WTC11 (cell line): ENCODE data around the gene HOXB5. TPM values are rescaled to one million over a fixed set of nuclear protein-coding genes. Genes with fewer than 3 reads are reported as not detected.

Experiments
- ATAC-seq: fragments of 200-7000 bp; cut with Tn5 transposase; 2 replicates; pipeline ENCODE4 v1.10.0; 2021; ENCODE audit warnings: mild to moderate bottlenecking, moderate library complexity
- CTCF ChIA-PET: fragments of 300-600 bp; sonication (Branson Sonifier 250); formaldehyde crosslinking; loops from one replicate; lab custom pipeline; 2021; ENCODE audit warnings: antibody characterized with exemption; lab: Charles Lee
- POLR2A ChIA-PET: fragments of 350-600 bp; sonication (Branson Sonifier 250); formaldehyde crosslinking; loops from one replicate; lab custom pipeline; 2021; ENCODE audit warnings: antibody characterized with exemption; lab: Charles Lee
- DNase-seq: peaks from one replicate; pipeline ENCODE4 v3.0.0; 2021; ENCODE audit warnings: low spot score
- H3K27ac Mint-ChIP-seq: 2 replicates; pipeline ENCODE4 v1.8.0; 2021; ENCODE audit warnings: mixed read lengths
- H3K27me3 Mint-ChIP-seq: 2 replicates; pipeline ENCODE4 v1.8.0; 2021; ENCODE audit warnings: low read depth, mild to moderate bottlenecking, moderate library complexity, mixed read lengths
- H3K36me3 Mint-ChIP-seq: 2 replicates; pipeline ENCODE4 v1.8.0; 2021; ENCODE audit warnings: mixed read lengths
- H3K4me1 Mint-ChIP-seq: 2 replicates; pipeline ENCODE4 v1.8.0; 2022; ENCODE audit warnings: mixed read lengths
- H3K4me3 Mint-ChIP-seq: 2 replicates; pipeline ENCODE4 v1.8.0; 2021; ENCODE audit warnings: mild to moderate bottlenecking, moderate library complexity, mixed read lengths
- H3K9me3 Mint-ChIP-seq: 2 replicates; pipeline ENCODE4 v1.8.0; 2021; ENCODE audit warnings: mixed read lengths
- ATF6 ChIP-seq: sonication (generic); formaldehyde crosslinking; IDR thresholded peaks from 2 replicates; pipeline ENCODE4 v1.8.1; 2023; ENCODE audit warnings: mild to moderate bottlenecking, missing genetic modification reagents
- CDX4 ChIP-seq: fragments of 250-450 bp; sonication (Bioruptor Pico); IDR thresholded peaks from 2 replicates; pipeline ENCODE4 v1.9.0; 2021; ENCODE audit warnings: moderate library complexity, mild to moderate bottlenecking, inconsistent platforms, borderline replicate concordance
- E2F1 ChIP-seq: sonication (generic); formaldehyde crosslinking; IDR thresholded peaks from 2 replicates; pipeline ENCODE4 v1.8.0; 2022; ENCODE audit warnings: mild to moderate bottlenecking, missing genetic modification reagents
- ETV6 ChIP-seq: sonication (generic); formaldehyde crosslinking; IDR thresholded peaks from 2 replicates; pipeline ENCODE4 v1.8.1; 2022; ENCODE audit warnings: mild to moderate bottlenecking, missing genetic modification reagents
- FOXJ3 ChIP-seq: sonication (generic); formaldehyde crosslinking; IDR thresholded peaks from 2 replicates; pipeline ENCODE4 v1.9.0; 2021; ENCODE audit warnings: missing genetic modification reagents, mild to moderate bottlenecking, borderline replicate concordance
- NFE2L1 ChIP-seq: sonication (generic); formaldehyde crosslinking; IDR thresholded peaks from 2 replicates; pipeline ENCODE4 v1.8.1; 2023; ENCODE audit warnings: missing genetic modification reagents
- NR1H2 ChIP-seq: sonication (generic); formaldehyde crosslinking; IDR thresholded peaks from 2 replicates; pipeline ENCODE4 v1.9.0; 2021; ENCODE audit warnings: mild to moderate bottlenecking, moderate library complexity, missing genetic modification reagents
- NR2C2 ChIP-seq: sonication (generic); formaldehyde crosslinking; IDR thresholded peaks from 2 replicates; pipeline ENCODE4 v1.8.0; 2022; ENCODE audit warnings: mild to moderate bottlenecking, missing genetic modification reagents
- PRDM15 ChIP-seq: sonication (generic); formaldehyde crosslinking; IDR thresholded peaks from 2 replicates; pipeline ENCODE4 v1.8.0; 2022; ENCODE audit warnings: missing genetic modification reagents
- ZNF425 ChIP-seq: fragments of 250-450 bp; sonication (Bioruptor Pico); conservative IDR thresholded peaks from 2 replicates; pipeline ENCODE4 v1.9.0; 2021; ENCODE audit warnings: mild to moderate bottlenecking
- total RNA-seq: library from RNA; stranded (reverse); gene quantifications from 3 replicates; pipeline ENCODE4 v1.2.3, GENCODE V29; 2021

The HOXB5 gene
- total RNA-seq, 1 experiment from 2014 or later = not detected

- TF ChIP-seq ZNF425 (CRISPR knock-in tag) = no peak
Measured at GRCh38 chr17:48592057-48592514, 1.5 kb downstream of the HOXB5 start (continued).

- H3K4me1 Mint-ChIP-seq = peaks cover 46% of the 10 kb centered on the region
- POLR2A ChIA-PET = no interaction called here
- H3K4me3 Mint-ChIP-seq = no peak overlapping the region
- ATAC-seq = no peak
- H3K27me3 Mint-ChIP-seq = peaks cover 100% of the 10 kb centered on the region; the same call in 1 of the 2 replicates
- H3K27ac Mint-ChIP-seq = no peak overlapping the region
- TF ChIP-seq ETV6 (CRISPR knock-in tag) (no peak), ATF6 (CRISPR knock-in tag) (no peak), PRDM15 (CRISPR knock-in tag) (no peak), FOXJ3 (CRISPR knock-in tag) (no peak), NR1H2 (CRISPR knock-in tag) (no peak)
- DNase-seq = no peak
- CTCF ChIA-PET = interaction anchor here (1.0 to 2.5 kb wide), 6 partner anchors 10 to 255 kb away, joined by 3 to 15 read pairs (median 8); no protein-coding TSS in a partner anchor
- H3K9me3 Mint-ChIP-seq = no peaks in the 10 kb centered on the region
- H3K36me3 Mint-ChIP-seq = peaks cover 2% of the 10 kb centered on the region; the same call in 1 of the 2 replicates
Measured at GRCh38 chr17:48591255-48592056, 2.1 kb downstream of the HOXB5 start.

GRCh38 chr17:48590607-48591161, 2.9 kb downstream of the HOXB5 start:
- H3K36me3 Mint-ChIP-seq = no peaks in the 10 kb centered on the region
- no peaks in the 10 kb centered on the region for H3K9me3 Mint-ChIP-seq
- ATAC-seq = no peak
- H3K4me1 Mint-ChIP-seq = peaks cover 49% of the 10 kb centered on the region
- H3K4me3 Mint-ChIP-seq = no peak overlapping the region
- POLR2A ChIA-PET = no interaction called here
- CTCF ChIA-PET = interaction anchor here (0.6 to 1.6 kb wide), 6 partner anchors 11 to 44 kb away, joined by 3 to 5 read pairs (median 4); no protein-coding TSS in a partner anchor
- TF ChIP-seq NFE2L1 (CRISPR knock-in tag) (no peak), NR2C2 (no peak)
- H3K27me3 Mint-ChIP-seq = peaks cover 100% of the 10 kb centered on the region; the same call in 1 of the 2 replicates
- H3K27ac Mint-ChIP-seq = no peak overlapping the region
- DNase-seq = no peak

GRCh38 chr17:48589831-48590606, 3.6 kb downstream of the HOXB5 start, which contains the start of gene HOXB3:
Gene HOXB3 (minus strand): TSS chr17:48590241. CDS start chr17:48552474, 37,767 bp downstream.
- ChIA-PET CTCF (interaction anchor here (0.6 to 3.6 kb wide), 7 partner anchors 11 to 89 kb away, joined by 3 to 21 read pairs (median 4); no protein-coding TSS in a partner anchor), POLR2A (no interaction called here)
- H3K27me3 Mint-ChIP-seq = peaks cover 100% of the 10 kb centered on the region; the same call in 1 of the 2 replicates
- TF ChIP-seq CDX4 (peak; percentile 64; the same call in 1 of the 2 replicates), E2F1 (CRISPR knock-in tag) (no peak)
- peaks cover 50% of the 10 kb centered on the region for H3K4me1 Mint-ChIP-seq
- DNase-seq (no peak), ATAC-seq (no peak)
- H3K4me3 Mint-ChIP-seq = no peak within 1 kb of the TSS
- no peak within 1 kb of the TSS for H3K27ac Mint-ChIP-seq
- H3K36me3 Mint-ChIP-seq = no peaks in the 10 kb centered on the region
- H3K9me3 Mint-ChIP-seq = no peaks in the 10 kb centered on the region
